GM18868 (cell line): ENCODE results near the gene ANTXR2.
A peak's percentile ranks its signal among the peaks of the same experiment; 100 is the strongest.

Source experiments
- ATAC-seq: cut with Tn5 transposase; IDR thresholded peaks from one replicate; pipeline ENCODE4 v1.9.1; 2021; ENCODE audit warnings: mild to moderate bottlenecking, moderate library complexity; ENCODE audit not compliant: unreplicated experiment

The ANTXR2 gene

DNA sequence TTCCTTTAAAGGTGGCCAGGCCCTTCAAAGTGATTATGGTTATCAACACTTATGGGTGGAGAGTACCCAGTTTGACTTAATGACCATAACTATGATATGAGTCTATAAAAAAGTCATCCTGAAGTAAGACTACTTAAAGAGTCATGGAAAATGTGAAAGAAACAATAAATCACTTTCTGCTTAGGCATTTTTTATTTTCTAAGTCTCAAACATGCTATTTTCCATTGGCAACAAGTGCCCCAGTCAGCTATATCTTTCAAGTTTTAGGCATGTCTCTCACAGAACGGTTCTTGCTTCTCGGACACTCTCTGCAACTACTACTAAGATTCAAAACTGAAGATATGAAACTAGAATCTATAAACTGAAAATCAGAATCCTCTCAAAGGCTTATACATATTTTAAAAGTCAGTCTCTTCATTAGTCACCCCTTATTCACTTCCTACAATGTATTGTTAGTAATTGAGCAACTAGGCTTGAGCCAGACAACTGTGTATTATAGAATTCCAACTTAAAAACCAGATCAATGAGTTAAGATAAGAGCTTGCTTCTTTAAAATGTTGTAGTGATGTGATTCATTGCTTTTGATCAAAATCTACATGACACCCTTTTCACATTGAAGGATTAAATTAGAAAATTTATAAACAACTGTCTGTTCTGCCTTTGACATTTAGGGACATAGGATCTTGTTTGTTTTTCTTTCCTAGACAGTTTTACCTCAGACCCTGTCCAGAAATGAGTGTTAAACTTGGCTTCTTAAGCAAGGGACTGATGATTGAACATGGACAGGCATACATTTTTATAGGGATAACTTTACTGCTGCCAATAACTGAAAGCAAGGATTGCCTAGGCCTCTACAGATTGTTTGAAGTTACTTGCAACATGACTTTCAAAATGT lies 2.9 kb downstream of the ANTXR2 start:
- peak; percentile 30 for ATAC-seq

GRCh38 chr4:80069108-80069836 lies 3.8 kb downstream of the ANTXR2 start:
- ATAC-seq, result no peak

DNA sequence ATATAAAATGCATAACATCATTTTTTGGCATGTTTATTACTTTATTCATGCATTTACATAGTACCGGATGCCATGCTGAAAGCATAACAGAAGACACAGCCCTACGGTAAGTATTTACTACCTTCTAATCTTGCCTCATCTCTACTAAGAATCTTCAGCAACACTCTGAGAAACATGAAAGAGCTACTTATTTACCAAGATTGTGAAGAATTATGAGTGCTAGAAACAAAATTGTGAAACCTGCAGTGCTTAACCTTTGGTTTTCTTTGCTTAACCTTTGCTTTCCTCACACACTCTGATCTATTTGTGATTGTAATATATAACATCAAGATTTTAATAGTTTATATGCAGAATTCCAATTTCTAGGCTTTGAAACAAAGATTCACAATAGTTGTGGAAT lies 7.4 kb downstream of the ANTXR2 start:
- ATAC-seq, result no peak

- no peak for ATAC-seq
Observed at GRCh38 chr4:80062527-80062926, 10.5 kb downstream of the ANTXR2 start.

- ATAC-seq, result no peak
Observed at GRCh38 chr4:80060804-80061203, 12.2 kb downstream of the ANTXR2 start.

DNA sequence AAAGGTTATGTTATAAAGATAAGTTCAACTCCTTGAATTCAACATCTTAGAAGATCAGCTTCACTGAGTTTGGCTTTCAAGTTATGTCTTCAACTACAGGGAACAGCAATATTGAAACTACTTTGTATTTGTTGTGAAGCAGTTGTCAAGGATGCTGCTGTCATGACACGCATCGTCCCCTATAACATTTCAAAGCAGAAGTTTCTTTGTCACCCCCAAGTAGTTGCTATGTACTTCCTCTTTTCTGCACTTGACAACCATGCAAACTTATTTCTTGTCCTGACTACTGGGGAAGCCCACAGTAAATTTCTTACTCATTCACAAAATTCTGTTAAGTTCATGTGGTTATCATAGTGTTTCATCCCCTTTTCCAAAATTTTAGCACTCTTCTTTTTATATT lies 14.3 kb downstream of the ANTXR2 start:
- ATAC-seq, result peak; percentile 98

GRCh38 chr4:80054375-80054774 lies 18.7 kb downstream of the ANTXR2 start:
- ATAC-seq, result no peak

DNA sequence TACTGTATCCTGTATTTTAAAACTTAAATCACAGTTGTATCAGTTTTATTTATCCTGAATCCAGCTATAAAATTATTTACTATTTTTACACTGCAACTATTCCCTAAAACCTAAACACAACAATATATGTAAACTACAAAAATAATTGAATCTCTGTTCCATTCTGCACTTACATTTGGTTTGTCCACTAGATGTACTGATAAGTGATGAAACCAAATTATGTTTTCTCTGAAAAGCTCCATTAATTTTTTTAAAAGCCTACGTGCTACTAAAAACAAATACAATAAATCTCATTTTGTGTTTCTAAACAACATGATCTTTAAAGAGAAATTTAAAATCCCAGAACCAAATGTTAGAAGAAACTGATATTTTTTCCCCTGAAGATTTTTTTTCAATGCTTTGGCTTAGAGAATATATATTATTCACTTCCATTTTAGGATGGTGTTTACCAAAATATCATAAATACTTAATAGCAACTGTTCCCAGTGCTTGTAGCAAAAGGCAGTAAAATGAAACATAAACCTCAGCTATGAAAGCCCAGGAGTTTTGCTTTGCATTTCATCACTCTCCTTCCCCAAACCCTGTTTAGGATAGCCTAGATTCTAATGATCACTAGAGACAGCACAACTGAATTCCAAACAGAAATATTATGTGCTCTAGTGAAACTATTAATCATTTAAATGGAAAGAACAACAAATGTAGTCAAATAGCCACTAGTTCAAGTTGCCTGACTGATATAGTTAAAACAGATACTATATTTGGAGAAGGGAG lies 19.7 kb downstream of the ANTXR2 start:
- ATAC-seq, result no peak

- no peak for ATAC-seq
Observed at GRCh38 chr4:80049813-80050534, 23.1 kb downstream of the ANTXR2 start.

DNA sequence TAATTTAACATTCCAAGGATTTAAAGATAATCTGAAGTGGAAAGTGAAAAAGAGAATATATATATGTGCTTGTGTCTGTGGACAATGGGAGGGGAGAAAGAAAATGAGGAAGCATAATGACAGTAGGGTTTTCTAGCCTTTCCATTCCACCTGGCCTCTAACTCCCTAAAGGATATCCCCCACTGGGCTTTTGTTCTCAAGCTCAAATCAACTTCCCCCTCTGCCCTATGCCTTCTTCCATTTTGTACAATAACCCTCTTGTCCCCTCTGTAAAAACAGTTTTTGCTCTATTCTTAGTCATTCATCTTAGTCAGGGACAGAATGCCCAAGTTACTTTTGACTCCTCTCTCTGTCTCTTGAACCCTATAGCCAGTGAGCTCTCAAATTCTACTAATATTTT lies 23.6 kb downstream of the ANTXR2 start:
- ATAC-seq, result no peak

DNA sequence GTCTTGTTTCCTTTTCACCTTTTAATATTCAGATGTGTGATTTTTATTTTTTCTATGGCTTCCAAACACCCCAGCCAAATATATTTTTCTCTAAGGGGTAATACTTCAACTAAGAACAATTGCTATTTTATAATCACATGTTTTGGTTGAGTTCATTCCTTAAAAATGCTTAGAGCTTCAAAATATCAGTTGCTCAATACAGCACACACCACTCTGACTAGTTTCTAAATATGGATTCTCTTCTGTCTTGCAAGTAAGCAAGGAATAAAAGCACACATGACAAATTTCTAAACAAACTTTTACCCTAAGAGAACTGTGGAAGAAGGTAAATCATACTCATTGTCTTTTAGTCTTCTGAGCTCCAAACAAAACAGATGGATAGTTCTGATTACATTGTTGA lies 27.2 kb downstream of the ANTXR2 start:
- no peak for ATAC-seq

DNA sequence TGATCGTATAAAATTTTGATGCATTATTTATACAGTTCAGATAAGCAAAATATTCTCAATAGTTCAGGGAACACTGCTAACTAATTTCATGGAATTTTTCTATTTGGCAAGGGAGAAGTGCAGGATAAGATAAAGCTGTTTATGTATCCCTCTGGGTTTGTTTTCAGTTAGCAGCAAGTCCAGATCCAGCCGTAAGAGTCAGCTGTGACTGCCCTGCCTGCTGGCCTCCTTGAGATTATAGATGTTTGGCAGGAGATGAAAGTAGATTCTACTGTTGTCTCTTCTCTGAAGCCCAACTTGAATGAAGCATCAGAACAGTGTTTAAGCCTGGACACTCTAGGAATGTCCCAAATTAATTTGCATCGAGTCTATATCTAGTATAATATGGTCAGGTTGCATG lies 29.5 kb downstream of the ANTXR2 start:
- no peak for ATAC-seq

- no peak for ATAC-seq
Observed at GRCh38 chr4:80042821-80043220, 30.2 kb downstream of the ANTXR2 start.

- ATAC-seq, result no peak
Observed at GRCh38 chr4:80037864-80038263, 35.2 kb downstream of the ANTXR2 start.

- no peak for ATAC-seq
Observed at GRCh38 chr4:80036949-80037685, 35.9 kb downstream of the ANTXR2 start.

GRCh38 chr4:80036306-80036705 lies 36.7 kb downstream of the ANTXR2 start:
- no peak for ATAC-seq

- ATAC-seq, result no peak
Observed at GRCh38 chr4:80035336-80035735, 37.7 kb downstream of the ANTXR2 start.

DNA sequence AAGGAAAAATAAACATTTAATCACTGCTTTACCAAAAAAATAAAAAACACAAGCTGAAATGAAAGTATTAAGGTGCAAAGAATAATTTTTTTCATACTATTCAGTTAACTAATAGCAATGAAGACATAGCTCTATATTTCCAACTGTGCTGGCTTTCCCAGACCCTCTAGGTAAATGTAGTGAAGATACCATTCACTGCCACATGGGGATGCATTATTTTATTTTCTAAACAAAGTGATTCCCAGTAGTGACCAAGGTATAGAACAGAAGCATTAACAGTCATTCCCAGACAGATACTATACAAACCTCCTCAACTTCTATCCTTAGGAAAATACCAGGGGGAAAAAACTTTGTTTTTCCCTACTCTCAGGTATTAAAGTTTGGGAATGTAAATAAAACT lies 39.4 kb downstream of the ANTXR2 start:
- ATAC-seq, result no peak

DNA sequence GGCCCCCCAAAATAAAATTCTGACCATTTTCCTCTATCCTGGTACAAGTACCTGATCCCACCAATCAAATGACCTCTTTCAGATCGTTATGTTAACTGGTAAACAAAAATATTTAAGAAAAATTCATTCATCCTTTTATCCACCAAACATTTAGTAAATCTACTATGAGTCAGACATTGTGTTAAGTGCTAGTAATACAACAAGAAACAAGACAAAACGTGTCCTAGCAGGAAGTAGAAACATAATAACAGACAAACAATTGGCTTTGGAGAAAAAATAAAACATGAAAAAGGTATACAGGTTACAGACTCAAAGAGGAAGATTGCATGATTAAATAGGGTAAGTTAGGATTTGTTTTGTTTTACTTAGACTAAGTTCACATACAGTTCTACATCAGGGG lies 43.7 kb downstream of the ANTXR2 start:
- ATAC-seq, result no peak

DNA sequence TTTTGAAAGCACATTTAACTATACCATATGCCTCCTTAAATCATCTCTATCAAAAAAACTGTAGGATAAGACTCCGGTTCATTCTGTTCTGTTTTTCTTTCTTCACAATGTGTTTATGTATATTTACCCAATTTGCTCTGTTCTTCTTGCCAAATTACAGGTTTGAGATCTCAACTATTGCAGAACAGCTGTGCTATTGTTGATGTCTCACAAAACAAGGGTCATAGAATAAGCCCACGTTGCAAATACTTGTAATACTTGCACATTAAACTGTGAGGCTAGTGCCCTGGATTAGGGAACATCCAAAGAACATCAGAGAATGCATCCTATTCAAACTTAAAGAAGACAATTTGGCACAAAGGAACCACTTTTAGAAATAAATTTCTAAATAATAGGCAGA lies 45.4 kb downstream of the ANTXR2 start:
- no peak for ATAC-seq
